Ramos (cell line): ENCODE data around the gene AIRE.

Experiments used
- in situ Hi-C: fragments of 300-500 bp; cut with MboI; formaldehyde crosslinking; loops from one replicate; pipeline ENCODE4 v1.14.3; 2022; ENCODE audit warnings: low sequenced_read_pairs; ENCODE audit not compliant: unreplicated experiment

Gene AIRE

GRCh38 chr21:44291078-44291935, 5.6 kb downstream of the AIRE start:
- in situ Hi-C loops: no loop called here

GRCh38 chr21:44291936-44292811, 6.5 kb downstream of the AIRE start:
- in situ Hi-C loops: no loop called here

GRCh38 chr21:44292812-44293195, 7.1 kb downstream of the AIRE start:
- in situ Hi-C loops: no loop called here

- in situ Hi-C loops: no loop called here
Measured at GRCh38 chr21:44293551-44294231, 8.0 kb downstream of the AIRE start.

- in situ Hi-C loops: no loop called here
Measured at GRCh38 chr21:44294391-44295162, 8.9 kb downstream of the AIRE start.

GRCh38 chr21:44295163-44295573, 9.5 kb downstream of the AIRE start:
- in situ Hi-C loops: no loop called here

- in situ Hi-C loops: no loop called here
Measured at GRCh38 chr21:44295646-44296045, 10.0 kb downstream of the AIRE start.

GRCh38 chr21:44296103-44296519, 10.4 kb downstream of the AIRE start:
- in situ Hi-C loops: no loop called here

GRCh38 chr21:44296916-44297315, 11.2 kb downstream of the AIRE start:
- in situ Hi-C loops: no loop called here

- in situ Hi-C loops: no loop called here
Measured at GRCh38 chr21:44297525-44298290, 12.0 kb downstream of the AIRE start.

- in situ Hi-C loops: no loop called here
Measured at GRCh38 chr21:44298301-44298700, 12.6 kb downstream of the AIRE start.

GRCh38 chr21:44299085-44299457, 13.4 kb downstream of the AIRE start:
- in situ Hi-C loops: no loop called here

GRCh38 chr21:44299458-44300261, 14.0 kb downstream of the AIRE start, which contains the start of gene PFKL:
TSS of gene PFKL (plus strand) at chr21:44300053. CDS start at chr21:44300106, 53 bp downstream.
- in situ Hi-C loops: loop anchor here (10.0 kb wide), 1 partner anchor 285 kb away; the partner anchor contains the start of gene TRAPPC10

GRCh38 chr21:44300262-44300959, 14.7 kb downstream of the AIRE start:
- in situ Hi-C loops: loop anchor here (10.0 kb wide), 1 partner anchor 286 kb away; the partner anchor contains the start of gene TRAPPC10

- in situ Hi-C loops: loop anchor here (10.0 kb wide), 1 partner anchor 286 kb away; the partner anchor contains the start of gene TRAPPC10
Measured at GRCh38 chr21:44301141-44301540, 15.5 kb downstream of the AIRE start.

GRCh38 chr21:44301961-44302406, 16.3 kb downstream of the AIRE start:
- in situ Hi-C loops: loop anchor here (10.0 kb wide), 1 partner anchor 287 kb away; the partner anchor contains the start of gene TRAPPC10
